Vagina (tissue), 2 donors: ENCODE data around the gene KCNC1. TPM values are rescaled to one million over a fixed set of nuclear protein-coding genes. Genes with fewer than 3 reads are reported as not detected.

ENCODE experiments used
- DNase-seq, 2 donors: peaks; one replicate each; pipeline ENCODE4 v3.0.0-alpha.2; 2017; ENCODE audit errors: extremely low spot score in 2 of 2
- H3K27ac ChIP-seq: fragments of 200-600 bp; sonication (generic); one replicate; pipeline ENCODE4 v1.5.1; 2019
- H3K27me3 ChIP-seq: fragments of 200-600 bp; sonication (generic); one replicate; pipeline ENCODE4 v1.5.1; 2019
- H3K36me3 ChIP-seq, 2 donors: fragments of 200-600 bp; sonication (generic); one replicate each; pipeline ENCODE4 v1.5.1; 2017 to 2019
- H3K4me1 ChIP-seq: fragments of 200-600 bp; sonication (generic); one replicate; pipeline ENCODE4 v1.5.1; 2019
- H3K4me3 ChIP-seq, 2 donors: fragments of 200-600 bp; sonication (generic); 1 replicate in 1 of 2; 2 replicates in 1 of 2; pipeline ENCODE4 v1.5.1; 2016 to 2019
- H3K9me3 ChIP-seq: fragments of 200-600 bp; sonication (generic); one replicate; pipeline ENCODE4 v1.5.1; 2019
- POLR2A ChIP-seq, 2 donors: fragments of 450-650 bp; IDR thresholded peaks; one replicate each; pipeline ENCODE4 v1.6.1; 2017; ENCODE audit warnings: antibody characterized with exemption in 2 of 2, mild to moderate bottlenecking in 2 of 2, moderate library complexity in 2 of 2
- POLR2AphosphoS5 ChIP-seq, 2 donors: sonication (generic); formaldehyde crosslinking; IDR thresholded peaks; one replicate each; pipeline ENCODE4 v1.9.0; 2017; ENCODE audit warnings: antibody characterized with exemption in 2 of 2, mild to moderate bottlenecking in 2 of 2, low read depth in 1 of 2; ENCODE audit not compliant: insufficient read depth in 1 of 2
- intact Hi-C: fragments of 100-400 bp; cut with DNase I; formaldehyde crosslinking; loops from one replicate; pipeline ENCODE4 v1.15.1; 2023
- total RNA-seq: library from RNA; depleted of rRNA; stranded (reverse); fragments of >200 nt; gene quantifications from one replicate; pipeline ENCODE4 v1.2.3, GENCODE V29; 2016
- TF ChIP-seq, protein P1 (sequence below), 3 experiments: fragments of 450-650 bp in 2 of 3; fragments of 200-600 bp in 1 of 3; sonication (generic) in 1 of 3; IDR thresholded peaks; one replicate each; pipeline ENCODE4 v1.5.1; 2017 to 2019; ENCODE audit warnings: antibody characterized with exemption in 3 of 3, mild to moderate bottlenecking in 2 of 3, moderate library complexity in 2 of 3

KCNC1 gene
- total RNA-seq, 1 donor from 2014 or later, result 0.49 TPM

DNA sequence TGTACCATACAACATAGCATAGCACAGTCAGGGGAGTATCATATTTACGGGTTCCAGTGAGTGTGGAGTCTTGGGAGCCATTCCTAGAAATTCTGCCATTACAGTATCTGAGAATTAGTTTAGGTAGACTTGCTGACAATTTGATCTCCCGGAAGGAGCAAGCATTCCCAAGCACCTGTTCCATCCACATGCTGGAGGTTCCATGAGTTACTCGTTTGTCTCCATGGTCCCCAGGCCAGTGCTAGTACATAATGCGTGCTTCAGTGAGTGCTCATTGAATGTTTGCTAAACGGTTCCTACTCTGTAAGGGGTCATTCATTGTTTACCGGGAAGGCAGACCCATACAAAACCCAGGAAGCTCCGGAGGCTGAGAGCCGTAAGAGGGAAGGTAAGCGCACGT lies 42.6 kb upstream of the KCNC1 start:
- TF ChIP-seq POLR2A (IDR thresholded peaks at IDR 0.05) (no peak), POLR2AphosphoS5 (IDR thresholded peaks at IDR 0.05; ENCODE audit: insufficient read depth in 1 of 2, low read depth in 1 of 2) (no peak)
- TF ChIP-seq, protein P1, sequence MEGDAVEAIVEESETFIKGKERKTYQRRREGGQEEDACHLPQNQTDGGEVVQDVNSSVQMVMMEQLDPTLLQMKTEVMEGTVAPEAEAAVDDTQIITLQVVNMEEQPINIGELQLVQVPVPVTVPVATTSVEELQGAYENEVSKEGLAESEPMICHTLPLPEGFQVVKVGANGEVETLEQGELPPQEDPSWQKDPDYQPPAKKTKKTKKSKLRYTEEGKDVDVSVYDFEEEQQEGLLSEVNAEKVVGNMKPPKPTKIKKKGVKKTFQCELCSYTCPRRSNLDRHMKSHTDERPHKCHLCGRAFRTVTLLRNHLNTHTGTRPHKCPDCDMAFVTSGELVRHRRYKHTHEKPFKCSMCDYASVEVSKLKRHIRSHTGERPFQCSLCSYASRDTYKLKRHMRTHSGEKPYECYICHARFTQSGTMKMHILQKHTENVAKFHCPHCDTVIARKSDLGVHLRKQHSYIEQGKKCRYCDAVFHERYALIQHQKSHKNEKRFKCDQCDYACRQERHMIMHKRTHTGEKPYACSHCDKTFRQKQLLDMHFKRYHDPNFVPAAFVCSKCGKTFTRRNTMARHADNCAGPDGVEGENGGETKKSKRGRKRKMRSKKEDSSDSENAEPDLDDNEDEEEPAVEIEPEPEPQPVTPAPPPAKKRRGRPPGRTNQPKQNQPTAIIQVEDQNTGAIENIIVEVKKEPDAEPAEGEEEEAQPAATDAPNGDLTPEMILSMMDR (IDR thresholded peaks at IDR 0.05), result no peak

DNA sequence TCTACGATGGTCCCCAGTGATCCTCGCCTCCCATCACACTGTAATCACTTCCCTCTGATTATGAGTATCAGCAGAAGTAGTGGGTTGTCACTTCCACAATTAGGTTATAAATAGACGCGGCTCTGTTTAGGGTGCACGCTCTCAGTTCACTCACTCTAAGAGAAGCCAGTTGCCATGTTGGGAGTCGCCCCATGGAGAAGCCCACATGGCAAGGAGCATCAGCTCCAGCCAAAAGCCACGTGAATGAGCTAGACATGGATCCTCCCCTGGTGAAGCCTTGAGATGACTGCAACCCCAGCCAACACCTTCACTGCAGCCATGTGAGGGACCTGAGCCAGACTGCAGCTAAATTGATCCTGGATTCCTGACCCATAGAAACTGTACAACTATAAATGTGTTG lies 41.6 kb upstream of the KCNC1 start:
- Histone ChIP-seq H3K4me3 (no peak overlapping the region), H3K9me3 (no peaks in the 10 kb centered on the region), H3K27ac (no peak overlapping the region), H3K27me3 (no peaks in the 10 kb centered on the region), H3K36me3 (no peaks in the 10 kb centered on the region), H3K4me1 (no peaks in the 10 kb centered on the region)
- DNase-seq, result no peak
- TF ChIP-seq, protein P1 (IDR thresholded peaks at IDR 0.05), result no peak
- intact Hi-C loops, result no loop called here

More for the DNA sequence above, 42.6 kb upstream of the KCNC1 start:
- Histone ChIP-seq H3K4me3 (no peak overlapping the region), H3K9me3 (no peaks in the 10 kb centered on the region), H3K27me3 (no peaks in the 10 kb centered on the region), H3K4me1 (no peaks in the 10 kb centered on the region), H3K36me3 (no peaks in the 10 kb centered on the region), H3K27ac (no peak overlapping the region)
- intact Hi-C loops, result no loop called here
- DNase-seq, result no peak

DNA sequence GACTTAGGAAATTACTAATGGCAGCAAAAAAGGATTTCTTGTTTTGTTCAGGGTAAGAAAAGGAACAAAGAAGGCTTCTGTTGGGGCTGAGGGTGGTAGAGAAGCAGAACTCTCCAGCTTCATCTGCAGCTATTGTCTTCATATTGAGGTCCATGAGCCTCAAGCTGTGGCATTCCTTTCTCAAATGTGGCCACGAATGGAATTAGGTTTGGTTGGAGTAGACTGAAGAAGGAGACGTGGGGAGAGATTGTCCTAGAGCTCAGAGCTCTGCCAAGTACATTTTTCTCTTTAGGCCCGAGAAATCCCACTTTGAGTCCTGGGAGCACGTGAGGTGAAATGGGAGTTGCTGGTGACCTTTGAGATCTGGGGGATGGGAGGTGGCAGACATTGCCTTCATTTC lies 41.0 kb upstream of the KCNC1 start:
- Histone ChIP-seq H3K4me1 (no peaks in the 10 kb centered on the region), H3K9me3 (no peaks in the 10 kb centered on the region), H3K4me3 (no peak overlapping the region), H3K27me3 (no peaks in the 10 kb centered on the region), H3K36me3 (no peaks in the 10 kb centered on the region), H3K27ac (no peak overlapping the region)
- no peak for DNase-seq
- TF ChIP-seq, protein P1 (IDR thresholded peaks at IDR 0.05), result no peak
- no peak for TF ChIP-seq POLR2A (IDR thresholded peaks at IDR 0.05)
- TF ChIP-seq POLR2AphosphoS5 (IDR thresholded peaks at IDR 0.05; ENCODE audit: insufficient read depth in 1 of 2, low read depth in 1 of 2), result no peak
- intact Hi-C loops, result no loop called here

DNA sequence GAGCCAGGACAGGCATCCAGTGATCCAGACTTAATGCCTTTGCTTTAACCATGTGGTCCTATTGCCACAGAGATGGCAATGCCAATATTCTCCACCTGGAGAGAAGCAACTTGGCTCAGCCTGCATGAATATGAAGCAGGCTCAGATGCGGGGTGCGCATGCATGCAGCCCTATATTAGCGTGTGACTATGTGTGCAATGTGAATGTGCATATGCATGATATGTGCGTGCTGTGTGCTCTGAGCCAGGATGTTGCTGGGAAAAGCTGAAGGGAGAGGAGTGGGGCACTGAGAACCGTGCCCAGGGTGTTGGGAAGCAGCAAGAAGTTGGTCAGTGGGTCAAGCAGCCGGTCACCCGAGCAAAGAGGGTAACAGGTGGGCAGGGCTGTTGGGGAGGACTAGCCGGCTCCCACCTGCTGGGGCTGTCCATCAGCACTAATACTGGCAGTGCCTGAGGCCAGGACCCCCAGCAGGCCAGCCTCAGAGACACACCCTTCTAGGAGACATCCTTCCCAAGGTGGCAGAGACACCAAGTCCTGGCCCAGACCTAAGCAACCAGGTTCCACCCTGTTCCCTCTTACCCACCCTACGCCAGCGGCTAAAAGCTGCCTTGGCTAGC lies 40.0 kb upstream of the KCNC1 start:
- Histone ChIP-seq H3K27me3 (no peaks in the 10 kb centered on the region), H3K27ac (no peak overlapping the region), H3K9me3 (no peaks in the 10 kb centered on the region), H3K4me1 (no peaks in the 10 kb centered on the region), H3K36me3 (no peaks in the 10 kb centered on the region), H3K4me3 (no peak overlapping the region)
- DNase-seq, result peak in 1 of 2 donors; percentile 69
- TF ChIP-seq, protein P1 (IDR thresholded peaks at IDR 0.05), result no peak
- no peak for TF ChIP-seq POLR2AphosphoS5 (IDR thresholded peaks at IDR 0.05; ENCODE audit: insufficient read depth in 1 of 2, low read depth in 1 of 2)
- no peak for TF ChIP-seq POLR2A (IDR thresholded peaks at IDR 0.05)
- intact Hi-C loops, result no loop called here

DNA sequence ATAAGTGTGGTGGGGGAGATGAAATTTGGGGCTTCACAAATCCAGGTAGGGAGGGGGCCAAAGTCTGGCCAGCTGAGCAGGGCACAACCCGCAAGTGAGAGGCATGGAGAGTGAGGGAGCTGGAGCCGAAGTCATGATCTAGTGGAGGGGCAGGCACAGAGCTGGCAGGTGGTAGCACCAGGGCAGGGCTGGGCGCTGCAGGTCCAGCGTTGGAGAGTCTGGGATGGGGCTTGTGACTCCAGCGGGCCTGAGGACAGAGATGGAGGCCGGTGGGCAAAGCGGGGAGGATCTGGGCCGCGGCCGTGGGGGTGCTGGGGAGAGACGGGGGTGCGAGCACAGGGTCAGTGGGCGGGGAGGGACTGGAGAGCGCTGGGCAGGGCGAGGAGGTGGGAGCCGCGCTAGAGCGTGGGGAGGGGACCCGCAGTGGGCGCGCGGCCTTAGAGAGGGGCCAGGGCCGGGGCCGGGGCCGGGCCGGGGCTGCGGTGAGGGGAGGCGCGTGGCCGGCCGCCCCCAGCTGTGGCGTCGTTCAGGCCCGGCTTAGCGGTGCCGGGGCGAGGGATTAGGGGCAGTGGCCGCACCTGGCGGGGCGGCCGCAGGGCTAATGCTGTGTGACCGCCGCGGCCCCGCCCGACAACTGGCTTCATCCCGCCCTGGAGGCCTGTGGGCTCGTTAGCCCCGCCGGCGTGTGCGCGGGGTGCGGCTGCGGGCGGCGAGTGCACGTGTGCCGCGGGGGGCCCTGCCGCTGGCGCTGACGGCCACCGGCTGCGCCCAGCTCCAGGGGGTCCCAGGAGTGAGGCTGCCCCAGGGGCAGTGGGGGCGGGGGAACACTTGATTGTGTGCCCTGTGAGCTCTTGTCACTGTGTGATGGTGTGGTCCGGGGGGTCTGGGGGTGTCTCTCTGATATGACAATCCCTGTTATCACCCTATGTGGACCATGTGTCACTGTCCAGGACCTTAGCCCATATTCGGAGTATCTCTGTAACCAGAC lies 38.8 kb upstream of the KCNC1 start:
- no peak overlapping the region for H3K4me3 ChIP-seq
- intact Hi-C loops, result no loop called here
- no peaks in the 10 kb centered on the region for H3K4me1 ChIP-seq
- no peaks in the 10 kb centered on the region for H3K9me3 ChIP-seq
- no peaks in the 10 kb centered on the region for H3K27me3 ChIP-seq
- TF ChIP-seq POLR2A (IDR thresholded peaks at IDR 0.05) (no peak), POLR2AphosphoS5 (IDR thresholded peaks at IDR 0.05; ENCODE audit: insufficient read depth in 1 of 2, low read depth in 1 of 2) (no peak)
- TF ChIP-seq, protein P1 (IDR thresholded peaks at IDR 0.05), result no peak
- H3K27ac ChIP-seq, result no peak overlapping the region
- no peak for DNase-seq
- no peaks in the 10 kb centered on the region for H3K36me3 ChIP-seq
